HepG2 (cell line): ENCODE measurements around the gene ABTB2. TPM values are rescaled to one million over a fixed set of nuclear protein-coding genes. Genes with fewer than 3 reads are reported as not detected.

ENCODE experiments used
- BCL6 ChIP-seq: IDR thresholded peaks from 2 replicates; pipeline ENCODE4 v1.6.1; 2016; ENCODE audit warnings: missing genetic modification reagents, missing compliant biosample characterization
- MXD4 ChIP-seq: IDR thresholded peaks from 2 replicates; pipeline ENCODE4 v1.6.1; 2016; ENCODE audit warnings: mild to moderate bottlenecking, missing biosample characterization, missing genetic modification reagents
- ZSCAN21 ChIP-seq: sonication (generic); formaldehyde crosslinking; IDR thresholded peaks from 2 replicates; pipeline ENCODE4 v1.8.0; 2022; ENCODE audit warnings: mild to moderate bottlenecking, missing genetic modification reagents, moderate library complexity, borderline replicate concordance
- polyA plus RNA-seq, 8 experiments: library from polyadenylated mRNA; depleted of rRNA in 3 of 8; stranded (reverse) in 7 of 8; unstranded in 1 of 8; fragments of >200 nt; fragmentation: Illumina TruSeq in 4 of 8; extraction: Trizol in 4 of 8; gene quantifications; 2 replicates each; pipeline versions ENCODE4 v1.2.1 to v1.2.3, GENCODE V29; 2011 to 2016; ENCODE audit warnings: low read depth in 4 of 8, missing spikeins in 1 of 8, mixed read lengths in 1 of 8; ENCODE audit not compliant: insufficient read depth in 1 of 8
- total RNA-seq, 5 experiments: library from RNA; depleted of rRNA; stranded (reverse); fragments of >200 nt; fragmentation: Illumina TruSeq; extraction: Trizol; gene quantifications; 2 replicates each; pipeline ENCODE4 v1.2.3, GENCODE V29; 2016; ENCODE audit warnings: low read depth in 1 of 5
- TF ChIP-seq, protein P1 (sequence below): sonication (generic); formaldehyde crosslinking; IDR thresholded peaks from 2 replicates; pipeline ENCODE4 v1.4.0; 2020; ENCODE audit warnings: missing genetic modification reagents, borderline replicate concordance
- TF ChIP-seq, protein P2 (sequence below), 2 experiments: fragments of 450-650 bp in 1 of 2; sonication (generic) in 1 of 2; formaldehyde crosslinking in 1 of 2; IDR thresholded peaks; 2 replicates each; pipeline versions ENCODE4 v1.6.1 to v1.8.0; 2016 to 2022; ENCODE audit warnings: antibody characterized with exemption in 1 of 2, mild to moderate bottlenecking in 1 of 2, missing genetic modification reagents in 1 of 2
- TF ChIP-seq, protein P3 (sequence below): sonication (generic); formaldehyde crosslinking; IDR thresholded peaks from 2 replicates; pipeline ENCODE4 v1.5.1; 2020; ENCODE audit warnings: mild to moderate bottlenecking, missing genetic modification reagents, moderate library complexity
- TF ChIP-seq, protein P4 (sequence below): sonication (generic); formaldehyde crosslinking; IDR thresholded peaks from 2 replicates; pipeline ENCODE4 v1.8.1; 2022; ENCODE audit warnings: mild to moderate bottlenecking, missing genetic modification reagents
- TF ChIP-seq, protein P5 (sequence below): IDR thresholded peaks from 2 replicates; pipeline ENCODE4 v1.6.1; 2016; ENCODE audit warnings: missing compliant biosample characterization, missing genetic modification reagents, borderline replicate concordance

ABTB2 gene
- total and polyA plus RNA-seq, 2 of the 13 experiments (the other 11 are each of a cell fraction or from before 2014, with no cell fraction given) = 5.1 to 15.4 TPM

DNA sequence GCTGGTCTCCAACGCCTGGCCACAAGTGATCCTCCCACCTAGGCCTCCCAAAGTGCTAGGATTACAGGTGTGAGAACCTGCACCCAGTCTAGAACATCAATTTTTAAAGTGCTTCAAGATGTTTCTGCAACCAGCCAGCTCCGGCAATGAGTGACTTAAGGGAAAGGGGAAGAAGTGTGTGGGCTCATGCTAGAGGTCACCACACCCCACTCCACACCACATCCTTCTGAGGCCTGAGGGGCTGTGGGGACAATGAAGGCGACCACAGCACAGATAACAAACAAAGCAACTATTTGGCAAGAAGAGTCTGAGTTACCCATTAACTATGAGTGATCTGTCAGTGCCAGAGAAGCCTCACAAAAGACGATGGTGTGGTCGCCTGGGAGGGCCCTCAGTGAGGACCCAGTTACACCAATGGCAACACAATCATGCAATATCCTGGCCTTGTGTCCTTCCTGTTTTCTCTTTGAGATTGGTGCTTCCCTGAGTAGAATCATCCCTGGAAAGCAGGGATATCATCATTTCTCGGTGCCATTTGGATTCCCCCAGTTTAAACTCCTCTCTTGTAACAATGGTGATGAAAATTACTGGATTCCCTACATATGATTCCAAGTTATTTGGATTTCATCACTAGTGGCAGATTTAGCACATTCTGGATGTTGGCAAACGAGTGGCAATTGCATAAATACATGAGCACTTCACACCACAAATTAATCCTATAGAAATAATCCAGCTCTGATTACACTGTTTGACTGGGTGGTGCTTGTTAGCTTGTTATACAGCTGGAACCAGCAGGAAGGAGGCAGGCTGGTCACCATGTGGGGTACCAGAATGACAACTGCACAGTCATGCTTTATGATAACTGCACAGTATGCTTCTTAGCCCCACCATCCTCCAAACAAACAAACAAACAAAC, 18.4 kb downstream of the ABTB2 start (continued):
- TF ChIP-seq, protein P1, sequence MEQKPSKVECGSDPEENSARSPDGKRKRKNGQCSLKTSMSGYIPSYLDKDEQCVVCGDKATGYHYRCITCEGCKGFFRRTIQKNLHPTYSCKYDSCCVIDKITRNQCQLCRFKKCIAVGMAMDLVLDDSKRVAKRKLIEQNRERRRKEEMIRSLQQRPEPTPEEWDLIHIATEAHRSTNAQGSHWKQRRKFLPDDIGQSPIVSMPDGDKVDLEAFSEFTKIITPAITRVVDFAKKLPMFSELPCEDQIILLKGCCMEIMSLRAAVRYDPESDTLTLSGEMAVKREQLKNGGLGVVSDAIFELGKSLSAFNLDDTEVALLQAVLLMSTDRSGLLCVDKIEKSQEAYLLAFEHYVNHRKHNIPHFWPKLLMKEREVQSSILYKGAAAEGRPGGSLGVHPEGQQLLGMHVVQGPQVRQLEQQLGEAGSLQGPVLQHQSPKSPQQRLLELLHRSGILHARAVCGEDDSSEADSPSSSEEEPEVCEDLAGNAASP = 0 out of 2 replicates have a peak, but pooled peaks have one; percentile 55
- TF ChIP-seq, protein P2, sequence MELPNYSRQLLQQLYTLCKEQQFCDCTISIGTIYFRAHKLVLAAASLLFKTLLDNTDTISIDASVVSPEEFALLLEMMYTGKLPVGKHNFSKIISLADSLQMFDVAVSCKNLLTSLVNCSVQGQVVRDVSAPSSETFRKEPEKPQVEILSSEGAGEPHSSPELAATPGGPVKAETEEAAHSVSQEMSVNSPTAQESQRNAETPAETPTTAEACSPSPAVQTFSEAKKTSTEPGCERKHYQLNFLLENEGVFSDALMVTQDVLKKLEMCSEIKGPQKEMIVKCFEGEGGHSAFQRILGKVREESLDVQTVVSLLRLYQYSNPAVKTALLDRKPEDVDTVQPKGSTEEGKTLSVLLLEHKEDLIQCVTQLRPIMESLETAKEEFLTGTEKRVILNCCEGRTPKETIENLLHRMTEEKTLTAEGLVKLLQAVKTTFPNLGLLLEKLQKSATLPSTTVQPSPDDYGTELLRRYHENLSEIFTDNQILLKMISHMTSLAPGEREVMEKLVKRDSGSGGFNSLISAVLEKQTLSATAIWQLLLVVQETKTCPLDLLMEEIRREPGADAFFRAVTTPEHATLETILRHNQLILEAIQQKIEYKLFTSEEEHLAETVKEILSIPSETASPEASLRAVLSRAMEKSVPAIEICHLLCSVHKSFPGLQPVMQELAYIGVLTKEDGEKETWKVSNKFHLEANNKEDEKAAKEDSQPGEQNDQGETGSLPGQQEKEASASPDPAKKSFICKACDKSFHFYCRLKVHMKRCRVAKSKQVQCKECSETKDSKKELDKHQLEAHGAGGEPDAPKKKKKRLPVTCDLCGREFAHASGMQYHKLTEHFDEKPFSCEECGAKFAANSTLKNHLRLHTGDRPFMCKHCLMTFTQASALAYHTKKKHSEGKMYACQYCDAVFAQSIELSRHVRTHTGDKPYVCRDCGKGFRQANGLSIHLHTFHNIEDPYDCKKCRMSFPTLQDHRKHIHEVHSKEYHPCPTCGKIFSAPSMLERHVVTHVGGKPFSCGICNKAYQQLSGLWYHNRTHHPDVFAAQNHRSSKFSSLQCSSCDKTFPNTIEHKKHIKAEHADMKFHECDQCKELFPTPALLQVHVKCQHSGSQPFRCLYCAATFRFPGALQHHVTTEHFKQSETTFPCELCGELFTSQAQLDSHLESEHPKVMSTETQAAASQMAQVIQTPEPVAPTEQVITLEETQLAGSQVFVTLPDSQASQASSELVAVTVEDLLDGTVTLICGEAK (IDR thresholded peaks at IDR 0.05) = no peak
- TF ChIP-seq, protein P2 (CRISPR knock-in tag; IDR thresholded peaks at IDR 0.05) = no peak
- TF ChIP-seq BCL6 = peak; percentile 99
- TF ChIP-seq MXD4 (CRISPR knock-in tag) = peak; percentile 24; the same call in 1 of the 2 replicates
- peak; percentile 64; the same call in 1 of the 2 replicates for TF ChIP-seq ZSCAN21 (CRISPR knock-in tag)
- TF ChIP-seq, protein P3, sequence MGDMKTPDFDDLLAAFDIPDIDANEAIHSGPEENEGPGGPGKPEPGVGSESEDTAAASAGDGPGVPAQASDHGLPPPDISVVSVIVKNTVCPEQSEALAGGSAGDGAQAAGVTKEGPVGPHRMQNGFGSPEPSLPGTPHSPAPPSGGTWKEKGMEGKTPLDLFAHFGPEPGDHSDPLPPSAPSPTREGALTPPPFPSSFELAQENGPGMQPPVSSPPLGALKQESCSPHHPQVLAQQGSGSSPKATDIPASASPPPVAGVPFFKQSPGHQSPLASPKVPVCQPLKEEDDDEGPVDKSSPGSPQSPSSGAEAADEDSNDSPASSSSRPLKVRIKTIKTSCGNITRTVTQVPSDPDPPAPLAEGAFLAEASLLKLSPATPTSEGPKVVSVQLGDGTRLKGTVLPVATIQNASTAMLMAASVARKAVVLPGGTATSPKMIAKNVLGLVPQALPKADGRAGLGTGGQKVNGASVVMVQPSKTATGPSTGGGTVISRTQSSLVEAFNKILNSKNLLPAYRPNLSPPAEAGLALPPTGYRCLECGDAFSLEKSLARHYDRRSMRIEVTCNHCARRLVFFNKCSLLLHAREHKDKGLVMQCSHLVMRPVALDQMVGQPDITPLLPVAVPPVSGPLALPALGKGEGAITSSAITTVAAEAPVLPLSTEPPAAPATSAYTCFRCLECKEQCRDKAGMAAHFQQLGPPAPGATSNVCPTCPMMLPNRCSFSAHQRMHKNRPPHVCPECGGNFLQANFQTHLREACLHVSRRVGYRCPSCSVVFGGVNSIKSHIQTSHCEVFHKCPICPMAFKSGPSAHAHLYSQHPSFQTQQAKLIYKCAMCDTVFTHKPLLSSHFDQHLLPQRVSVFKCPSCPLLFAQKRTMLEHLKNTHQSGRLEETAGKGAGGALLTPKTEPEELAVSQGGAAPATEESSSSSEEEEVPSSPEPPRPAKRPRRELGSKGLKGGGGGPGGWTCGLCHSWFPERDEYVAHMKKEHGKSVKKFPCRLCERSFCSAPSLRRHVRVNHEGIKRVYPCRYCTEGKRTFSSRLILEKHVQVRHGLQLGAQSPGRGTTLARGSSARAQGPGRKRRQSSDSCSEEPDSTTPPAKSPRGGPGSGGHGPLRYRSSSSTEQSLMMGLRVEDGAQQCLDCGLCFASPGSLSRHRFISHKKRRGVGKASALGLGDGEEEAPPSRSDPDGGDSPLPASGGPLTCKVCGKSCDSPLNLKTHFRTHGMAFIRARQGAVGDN (CRISPR knock-in tag) = peak; percentile 24; the same call in 1 of the 2 replicates
- TF ChIP-seq, protein P4, sequence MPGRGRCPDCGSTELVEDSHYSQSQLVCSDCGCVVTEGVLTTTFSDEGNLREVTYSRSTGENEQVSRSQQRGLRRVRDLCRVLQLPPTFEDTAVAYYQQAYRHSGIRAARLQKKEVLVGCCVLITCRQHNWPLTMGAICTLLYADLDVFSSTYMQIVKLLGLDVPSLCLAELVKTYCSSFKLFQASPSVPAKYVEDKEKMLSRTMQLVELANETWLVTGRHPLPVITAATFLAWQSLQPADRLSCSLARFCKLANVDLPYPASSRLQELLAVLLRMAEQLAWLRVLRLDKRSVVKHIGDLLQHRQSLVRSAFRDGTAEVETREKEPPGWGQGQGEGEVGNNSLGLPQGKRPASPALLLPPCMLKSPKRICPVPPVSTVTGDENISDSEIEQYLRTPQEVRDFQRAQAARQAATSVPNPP (CRISPR knock-in tag) = 0 out of 2 replicates have a peak, but pooled peaks have one; percentile 34
- TF ChIP-seq, protein P5, sequence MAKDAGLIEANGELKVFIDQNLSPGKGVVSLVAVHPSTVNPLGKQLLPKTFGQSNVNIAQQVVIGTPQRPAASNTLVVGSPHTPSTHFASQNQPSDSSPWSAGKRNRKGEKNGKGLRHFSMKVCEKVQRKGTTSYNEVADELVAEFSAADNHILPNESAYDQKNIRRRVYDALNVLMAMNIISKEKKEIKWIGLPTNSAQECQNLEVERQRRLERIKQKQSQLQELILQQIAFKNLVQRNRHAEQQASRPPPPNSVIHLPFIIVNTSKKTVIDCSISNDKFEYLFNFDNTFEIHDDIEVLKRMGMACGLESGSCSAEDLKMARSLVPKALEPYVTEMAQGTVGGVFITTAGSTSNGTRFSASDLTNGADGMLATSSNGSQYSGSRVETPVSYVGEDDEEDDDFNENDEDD = peak; percentile 18; the same call in 1 of the 2 replicates
